Ascending aorta (tissue), 2 donors: ENCODE measurements around the gene SHISA7. TPM values are rescaled to one million over a fixed set of nuclear protein-coding genes. Genes with fewer than 3 reads are reported as not detected.

Experiments
- DNase-seq, 2 donors: peaks; one replicate each; pipeline ENCODE4 v3.0.0-alpha.2; 2019; ENCODE audit warnings: low spot score in 2 of 2
- H3K27ac ChIP-seq, 2 donors: fragments of 200-600 bp; sonication (generic); one replicate each; pipeline ENCODE4 v1.5.1; 2016 to 2017; ENCODE audit warnings: mild to moderate bottlenecking in 1 of 2
- H3K27me3 ChIP-seq: fragments of 200-600 bp; sonication (generic); one replicate; pipeline ENCODE4 v1.5.1; 2017
- H3K36me3 ChIP-seq, 2 donors: fragments of 200-600 bp; sonication (generic); one replicate each; pipeline ENCODE4 v1.5.1; 2016
- H3K4me1 ChIP-seq, 2 donors: fragments of 200-600 bp; sonication (generic); one replicate each; pipeline ENCODE4 v1.5.1; 2016 to 2017; ENCODE audit warnings: mild to moderate bottlenecking in 1 of 2
- H3K4me3 ChIP-seq, 2 donors: fragments of 200-600 bp; sonication (generic); one replicate each; pipeline ENCODE4 v1.5.1; 2016 to 2017; ENCODE audit warnings: mild to moderate bottlenecking in 1 of 2
- H3K9me3 ChIP-seq, 2 donors: fragments of 200-600 bp; sonication (generic); one replicate each; pipeline ENCODE4 v1.5.1; 2016
- CTCF ChIP-seq, 3 experiments: fragments of 200-600 bp in 2 of 3; fragments of 450-650 bp in 1 of 3; sonication (generic) in 2 of 3; IDR thresholded peaks; one replicate each; pipeline ENCODE4 v1.5.1; 2016 to 2019; ENCODE audit warnings: antibody characterized with exemption in 3 of 3, mild to moderate bottlenecking in 1 of 3, moderate library complexity in 1 of 3
- intact Hi-C: fragments of 100-400 bp; cut with DNase I; formaldehyde crosslinking; loops from one replicate; pipeline ENCODE4 v1.15.1; 2023
- total RNA-seq: library from RNA; depleted of rRNA; stranded (reverse); fragments of >200 nt; gene quantifications from one replicate; pipeline ENCODE4 v1.1.0, GENCODE V29; 2016

SHISA7 gene
- total RNA-seq, 1 donor from 2014 or later = 0.85 TPM

GRCh38 chr19:55473225-55474012, 30.3 kb upstream of the SHISA7 start:
- H3K27me3 ChIP-seq = no peaks in the 10 kb centered on the region
- H3K27ac ChIP-seq = no peak overlapping the region
- no peak for DNase-seq
- no peak for TF ChIP-seq CTCF (IDR thresholded peaks at IDR 0.05)
- intact Hi-C loops = loop anchor here (10.0 kb wide), 1 partner anchor 1009 kb away; the partner anchor contains the start of gene LENG9
- H3K4me1 ChIP-seq = peaks cover 8 to 11% of the 10 kb centered on the region in 2 donors
- H3K36me3 ChIP-seq = no peaks in the 10 kb centered on the region
- H3K4me3 ChIP-seq = no peak overlapping the region
- no peaks in the 10 kb centered on the region for H3K9me3 ChIP-seq

- intact Hi-C loops = loop anchor here (10.0 kb wide), 1 partner anchor 1008 kb away; the partner anchor contains the start of gene LENG9
- no peaks in the 10 kb centered on the region for H3K36me3 ChIP-seq
- H3K27me3 ChIP-seq = no peaks in the 10 kb centered on the region
- no peak for DNase-seq
- no peak overlapping the region for H3K27ac ChIP-seq
- TF ChIP-seq CTCF (IDR thresholded peaks at IDR 0.05) = no peak
- no peaks in the 10 kb centered on the region for H3K9me3 ChIP-seq
- H3K4me3 ChIP-seq = no peak overlapping the region
- H3K4me1 ChIP-seq = peaks cover 4 to 8% of the 10 kb centered on the region in 2 donors
Measured at GRCh38 chr19:55472463-55472862, 29.4 kb upstream of the SHISA7 start.

GRCh38 chr19:55471266-55471665, 28.2 kb upstream of the SHISA7 start:
- no peaks in the 10 kb centered on the region for H3K27me3 ChIP-seq
- H3K27ac ChIP-seq = no peak overlapping the region
- no peak for DNase-seq
- TF ChIP-seq CTCF (IDR thresholded peaks at IDR 0.05) = no peak
- H3K4me3 ChIP-seq = no peak overlapping the region
- intact Hi-C loops = loop anchor here (10.0 kb wide), 1 partner anchor 1006 kb away; the partner anchor contains the start of gene LENG9
- H3K4me1 ChIP-seq = peaks cover 4 to 10% of the 10 kb centered on the region in 2 donors
- no peaks in the 10 kb centered on the region for H3K9me3 ChIP-seq
- no peaks in the 10 kb centered on the region for H3K36me3 ChIP-seq

GRCh38 chr19:55468054-55468393, 24.9 kb upstream of the SHISA7 start:
- peaks cover 0 to 6% of the 10 kb centered on the region in 2 donors for H3K4me1 ChIP-seq
- no peaks in the 10 kb centered on the region for H3K36me3 ChIP-seq
- no peaks in the 10 kb centered on the region for H3K27me3 ChIP-seq
- no peak overlapping the region for H3K4me3 ChIP-seq
- H3K27ac ChIP-seq = no peak overlapping the region
- TF ChIP-seq CTCF (IDR thresholded peaks at IDR 0.05) = peak in 2 of 3 experiments; percentile 1 to 25
- intact Hi-C loops = no loop called here
- DNase-seq = no peak
- H3K9me3 ChIP-seq = no peaks in the 10 kb centered on the region

- H3K9me3 ChIP-seq = no peaks in the 10 kb centered on the region
- DNase-seq = peak in 1 of 2 donors; percentile 85
- no peaks in the 10 kb centered on the region for H3K36me3 ChIP-seq
- H3K27me3 ChIP-seq = no peaks in the 10 kb centered on the region
- intact Hi-C loops = loop anchor here (1.0 kb wide), 1 partner anchor 37 kb away; no protein-coding TSS in a partner anchor
- H3K4me3 ChIP-seq = no peak overlapping the region
- no peak overlapping the region for H3K27ac ChIP-seq
- peaks cover 0 to 6% of the 10 kb centered on the region in 2 donors for H3K4me1 ChIP-seq
- peak; percentile 95 to 100 (median 97) for TF ChIP-seq CTCF (IDR thresholded peaks at IDR 0.05)
Measured at GRCh38 chr19:55467236-55468053, 24.3 kb upstream of the SHISA7 start.
